ENCODE data around the gene IL1RAPL1.

- TF ChIP-seq, protein P1, sequence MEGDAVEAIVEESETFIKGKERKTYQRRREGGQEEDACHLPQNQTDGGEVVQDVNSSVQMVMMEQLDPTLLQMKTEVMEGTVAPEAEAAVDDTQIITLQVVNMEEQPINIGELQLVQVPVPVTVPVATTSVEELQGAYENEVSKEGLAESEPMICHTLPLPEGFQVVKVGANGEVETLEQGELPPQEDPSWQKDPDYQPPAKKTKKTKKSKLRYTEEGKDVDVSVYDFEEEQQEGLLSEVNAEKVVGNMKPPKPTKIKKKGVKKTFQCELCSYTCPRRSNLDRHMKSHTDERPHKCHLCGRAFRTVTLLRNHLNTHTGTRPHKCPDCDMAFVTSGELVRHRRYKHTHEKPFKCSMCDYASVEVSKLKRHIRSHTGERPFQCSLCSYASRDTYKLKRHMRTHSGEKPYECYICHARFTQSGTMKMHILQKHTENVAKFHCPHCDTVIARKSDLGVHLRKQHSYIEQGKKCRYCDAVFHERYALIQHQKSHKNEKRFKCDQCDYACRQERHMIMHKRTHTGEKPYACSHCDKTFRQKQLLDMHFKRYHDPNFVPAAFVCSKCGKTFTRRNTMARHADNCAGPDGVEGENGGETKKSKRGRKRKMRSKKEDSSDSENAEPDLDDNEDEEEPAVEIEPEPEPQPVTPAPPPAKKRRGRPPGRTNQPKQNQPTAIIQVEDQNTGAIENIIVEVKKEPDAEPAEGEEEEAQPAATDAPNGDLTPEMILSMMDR (IDR thresholded peaks at IDR 0.05) = no peak
- no peak for TF ChIP-seq EP300 (IDR thresholded peaks at IDR 0.05)
- no peak for TF ChIP-seq POLR2A (IDR thresholded peaks at IDR 0.05)
- TF ChIP-seq POLR2AphosphoS5 (IDR thresholded peaks at IDR 0.05) = no peak
Measured at GRCh38 chrX:28946846-28947245, 359.6 kb downstream of the IL1RAPL1 start.

Data from suprapubic skin (tissue), 4 donors.